Uterus (tissue), 4 donors: ENCODE results near the gene DENND2A. TPM values are rescaled to one million over a fixed set of nuclear protein-coding genes. Genes with fewer than 3 reads are reported as not detected.
"Not testable (repeated sequence)": the region's sequence is repeated elsewhere in the genome, so short reads cannot be mapped to it uniquely, and the experiment has no call there.

Experiments used
- DNase-seq, 2 donors: peaks; one replicate each; pipeline ENCODE4 v3.0.0-alpha.2; 2019 to 2020
- H3K27ac ChIP-seq, 2 donors: fragments of 200-600 bp; sonication (generic); 1 replicate in 1 of 2; 2 replicates in 1 of 2; pipeline ENCODE4 v1.5.1; 2016 to 2018
- H3K27me3 ChIP-seq, 2 donors: fragments of 200-600 bp; sonication (generic); one replicate each; pipeline ENCODE4 v1.5.1; 2018 to 2019; ENCODE audit warnings: control low read depth in 1 of 2
- H3K36me3 ChIP-seq, 2 donors: fragments of 200-600 bp; sonication (generic); one replicate each; pipeline ENCODE4 v1.5.1; 2019; ENCODE audit warnings: control low read depth in 1 of 2
- H3K4me1 ChIP-seq, 2 donors: fragments of 200-600 bp; sonication (generic); one replicate each; pipeline ENCODE4 v1.5.1; 2018 to 2019; ENCODE audit warnings: control low read depth in 1 of 2
- H3K4me3 ChIP-seq, 2 donors: fragments of 200-600 bp; sonication (generic); 1 replicate in 1 of 2; 2 replicates in 1 of 2; pipeline ENCODE4 v1.5.1; 2018 to 2019; ENCODE audit warnings: mild to moderate bottlenecking in 1 of 2
- H3K9me3 ChIP-seq, 2 donors: fragments of 200-600 bp; sonication (generic); one replicate each; pipeline ENCODE4 v1.5.1; 2019; ENCODE audit warnings: control low read depth in 1 of 2
- POLR2A ChIP-seq, 2 donors: fragments of 450-650 bp; IDR thresholded peaks; one replicate each; pipeline ENCODE4 v1.6.1; 2016; ENCODE audit warnings: antibody characterized with exemption in 2 of 2, mild to moderate bottlenecking in 1 of 2, moderate library complexity in 1 of 2
- intact Hi-C: fragments of 100-400 bp; cut with DNase I; formaldehyde crosslinking; loops from one replicate; pipeline ENCODE4 v1.15.1; 2023; ENCODE audit warnings: low total_unique reads
- total RNA-seq, 4 donors: library from RNA; depleted of rRNA in 3 of 4; stranded (reverse); fragments of >200 nt in 3 of 4; gene quantifications; one replicate each; pipeline versions ENCODE4 v1.1.0 to v1.2.4, GENCODE V29; 2014 to 2023
- TF ChIP-seq, protein P1 (sequence below), 4 experiments: fragments of 200-600 bp in 2 of 4; fragments of 450-650 bp in 2 of 4; sonication (generic) in 2 of 4; IDR thresholded peaks; one replicate each; pipeline ENCODE4 v1.5.1; 2016 to 2019; ENCODE audit warnings: antibody characterized with exemption in 4 of 4, mild to moderate bottlenecking in 2 of 4, moderate library complexity in 1 of 4
- donor health status: DM: yes; HTN: yes; CAD: no.

Gene DENND2A
- total RNA-seq, 4 donors from 2014 or later = 9.1 to 84.8 (median 35.5) TPM

DNA sequence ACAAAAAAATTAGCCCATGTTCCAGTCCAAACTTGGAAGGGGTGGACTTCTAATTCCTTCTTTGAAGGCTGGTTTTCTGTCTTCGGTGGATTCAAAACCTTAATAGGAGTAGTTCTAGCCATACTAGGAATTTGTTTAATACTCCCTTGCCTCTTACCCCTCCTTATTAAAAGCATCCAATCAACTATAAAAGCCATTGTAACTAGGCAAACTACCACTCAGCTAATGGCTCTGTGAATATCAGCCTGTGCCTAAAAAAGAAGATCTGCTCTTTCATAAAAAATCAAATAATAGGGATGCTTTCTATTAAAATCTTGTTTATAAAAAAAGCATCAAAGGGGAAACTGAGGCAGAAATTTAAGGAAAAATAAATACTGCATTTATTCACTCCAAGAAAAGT, 28.0 kb upstream of the DENND2A start:
- intact Hi-C loops = no loop called here
- DNase-seq = no peak
- Histone ChIP-seq H3K4me3 (no peak overlapping the region), H3K27me3 (no peaks in the 10 kb centered on the region), H3K27ac (no peak overlapping the region), H3K4me1 (no peaks in the 10 kb centered on the region), H3K9me3 (no peaks in the 10 kb centered on the region), H3K36me3 (no peaks in the 10 kb centered on the region)
- TF ChIP-seq, protein P1, sequence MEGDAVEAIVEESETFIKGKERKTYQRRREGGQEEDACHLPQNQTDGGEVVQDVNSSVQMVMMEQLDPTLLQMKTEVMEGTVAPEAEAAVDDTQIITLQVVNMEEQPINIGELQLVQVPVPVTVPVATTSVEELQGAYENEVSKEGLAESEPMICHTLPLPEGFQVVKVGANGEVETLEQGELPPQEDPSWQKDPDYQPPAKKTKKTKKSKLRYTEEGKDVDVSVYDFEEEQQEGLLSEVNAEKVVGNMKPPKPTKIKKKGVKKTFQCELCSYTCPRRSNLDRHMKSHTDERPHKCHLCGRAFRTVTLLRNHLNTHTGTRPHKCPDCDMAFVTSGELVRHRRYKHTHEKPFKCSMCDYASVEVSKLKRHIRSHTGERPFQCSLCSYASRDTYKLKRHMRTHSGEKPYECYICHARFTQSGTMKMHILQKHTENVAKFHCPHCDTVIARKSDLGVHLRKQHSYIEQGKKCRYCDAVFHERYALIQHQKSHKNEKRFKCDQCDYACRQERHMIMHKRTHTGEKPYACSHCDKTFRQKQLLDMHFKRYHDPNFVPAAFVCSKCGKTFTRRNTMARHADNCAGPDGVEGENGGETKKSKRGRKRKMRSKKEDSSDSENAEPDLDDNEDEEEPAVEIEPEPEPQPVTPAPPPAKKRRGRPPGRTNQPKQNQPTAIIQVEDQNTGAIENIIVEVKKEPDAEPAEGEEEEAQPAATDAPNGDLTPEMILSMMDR (IDR thresholded peaks at IDR 0.05) = no peak
- TF ChIP-seq POLR2A (IDR thresholded peaks at IDR 0.05) = no peak

DNA sequence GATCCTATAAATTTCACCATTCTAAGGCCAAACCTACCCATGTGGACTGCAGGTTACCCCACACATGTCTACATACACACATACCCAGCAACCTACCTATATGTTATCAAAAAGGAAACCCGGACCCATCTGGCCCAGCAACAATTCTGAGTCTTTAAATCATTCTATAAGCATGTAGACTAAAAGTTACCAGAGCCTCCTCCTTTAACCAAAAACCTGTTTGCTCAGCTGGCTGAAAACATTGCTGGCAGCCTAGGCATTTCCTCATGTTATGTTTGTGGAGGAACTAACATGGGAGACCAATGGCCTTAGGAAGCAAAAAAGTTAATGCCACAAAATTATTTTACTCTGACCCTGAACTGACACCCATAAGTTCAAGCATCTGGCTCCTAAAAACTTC, 26.9 kb upstream of the DENND2A start:
- TF ChIP-seq, protein P1 (IDR thresholded peaks at IDR 0.05) = no peak
- TF ChIP-seq POLR2A (IDR thresholded peaks at IDR 0.05) = no peak
- DNase-seq = no peak
- intact Hi-C loops = no loop called here
- Histone ChIP-seq H3K27ac (no peak overlapping the region), H3K4me1 (no peaks in the 10 kb centered on the region), H3K36me3 (no peaks in the 10 kb centered on the region), H3K9me3 (no peaks in the 10 kb centered on the region), H3K27me3 (no peaks in the 10 kb centered on the region), H3K4me3 (no peak overlapping the region)

DNA sequence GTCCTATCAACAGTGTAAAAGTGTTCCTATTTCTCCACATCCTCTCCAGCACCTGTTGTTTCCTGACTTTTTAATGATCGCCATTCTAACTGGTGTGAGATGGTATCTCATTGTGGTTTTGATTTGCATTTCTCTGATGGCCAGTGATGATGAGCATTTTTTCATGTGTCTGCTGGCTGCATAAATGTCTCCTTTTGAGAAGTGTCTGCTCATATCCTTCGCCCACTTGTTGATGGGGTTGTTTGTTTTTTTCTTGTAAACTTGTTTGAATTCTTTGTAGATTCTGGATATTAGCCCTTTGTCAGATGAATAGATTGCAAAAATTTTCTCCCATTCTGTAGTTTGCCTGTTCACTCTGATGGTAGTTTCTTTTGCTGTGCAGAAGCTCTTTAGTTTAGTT, 22.3 kb upstream of the DENND2A start:
- H3K4me3 ChIP-seq, H3K4me1 ChIP-seq, H3K27ac ChIP-seq, H3K36me3 ChIP-seq, intact Hi-C loops, H3K9me3 ChIP-seq, H3K27me3 ChIP-seq, DNase-seq: not testable (repeated sequence)

DNA sequence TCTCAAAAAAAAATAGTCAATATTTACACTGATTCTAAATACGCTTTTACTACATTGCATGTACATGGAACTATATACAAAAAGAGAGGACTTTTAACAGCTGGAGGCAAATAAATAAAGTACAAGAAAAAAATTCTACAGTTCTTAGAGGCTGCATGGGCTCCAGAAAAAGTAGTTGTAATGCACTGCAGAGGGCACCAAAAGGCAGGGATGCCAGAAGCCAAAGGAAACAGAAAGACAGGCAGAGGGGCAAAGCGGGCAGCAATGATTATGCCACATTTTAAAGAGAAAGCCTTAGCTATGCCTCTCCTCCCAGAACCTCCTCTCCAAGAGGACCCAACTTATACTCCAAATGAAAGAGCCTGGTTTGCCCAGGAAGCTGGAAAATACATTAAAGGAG, 20.5 kb upstream of the DENND2A start:
- TF ChIP-seq, protein P1 (IDR thresholded peaks at IDR 0.05) = no peak
- no peak for TF ChIP-seq POLR2A (IDR thresholded peaks at IDR 0.05)
- intact Hi-C loops = no loop called here
- Histone ChIP-seq H3K27ac (no peak overlapping the region), H3K4me3 (no peak overlapping the region), H3K36me3 (no peaks in the 10 kb centered on the region), H3K27me3 (no peaks in the 10 kb centered on the region), H3K9me3 (no peaks in the 10 kb centered on the region), H3K4me1 (no peaks in the 10 kb centered on the region)
- DNase-seq = no peak

DNA sequence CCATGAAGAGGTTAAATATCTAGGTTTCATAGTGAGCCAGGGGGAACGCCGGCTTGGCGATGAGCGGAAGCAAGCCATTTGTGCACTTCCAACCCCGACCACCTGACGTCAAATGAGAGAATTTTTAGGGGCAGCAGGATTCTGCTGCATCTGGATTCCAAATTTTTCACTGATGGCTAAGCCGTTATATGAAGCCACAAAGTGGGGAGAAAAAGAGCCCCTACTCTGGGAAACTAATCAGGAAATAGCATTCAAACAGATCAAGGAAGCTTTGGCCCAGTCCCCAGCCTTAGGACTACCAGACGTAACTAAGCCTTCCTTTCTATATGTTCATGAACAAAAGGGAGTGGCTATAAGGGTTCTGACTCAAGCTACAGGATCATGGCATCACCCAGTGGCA, 19.2 kb upstream of the DENND2A start:
- Histone ChIP-seq H3K4me1 (no peaks in the 10 kb centered on the region), H3K27ac (no peak overlapping the region), H3K36me3 (no peaks in the 10 kb centered on the region), H3K9me3 (no peaks in the 10 kb centered on the region), H3K4me3 (no peak overlapping the region), H3K27me3 (no peaks in the 10 kb centered on the region)
- DNase-seq = no peak
- no peak for TF ChIP-seq POLR2A (IDR thresholded peaks at IDR 0.05)
- TF ChIP-seq, protein P1 (IDR thresholded peaks at IDR 0.05) = no peak
- intact Hi-C loops = no loop called here

DNA sequence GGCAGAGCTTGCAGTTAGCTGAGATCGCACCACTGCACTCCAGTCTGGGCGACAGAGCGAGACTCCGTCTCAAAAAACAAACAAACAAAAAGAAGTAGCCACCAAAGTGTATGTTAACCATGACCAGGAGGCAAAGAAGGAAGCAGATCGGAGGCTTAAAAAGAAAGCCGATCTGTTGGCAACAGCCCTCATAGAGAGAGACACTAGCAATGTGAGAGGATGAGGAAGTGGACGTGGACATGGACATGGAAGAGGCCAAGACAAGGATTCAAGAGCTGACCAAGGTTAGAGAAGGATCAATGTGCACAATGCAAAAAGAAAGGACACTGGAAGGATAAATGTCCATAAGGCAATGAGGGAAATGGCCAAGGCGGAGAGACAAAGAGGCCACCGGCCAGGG, 17.3 kb upstream of the DENND2A start:
- TF ChIP-seq POLR2A (IDR thresholded peaks at IDR 0.05) = no peak
- TF ChIP-seq, protein P1 (IDR thresholded peaks at IDR 0.05) = no peak
- no peak for DNase-seq

More for the DNA sequence above, 17.3 kb upstream of the DENND2A start:
- H3K36me3 ChIP-seq = no peaks in the 10 kb centered on the region
- no peaks in the 10 kb centered on the region for H3K4me1 ChIP-seq
- H3K9me3 ChIP-seq = no peaks in the 10 kb centered on the region
- intact Hi-C loops = no loop called here
- no peaks in the 10 kb centered on the region for H3K27me3 ChIP-seq
- no peak overlapping the region for H3K27ac ChIP-seq
- H3K4me3 ChIP-seq = no peak overlapping the region
